ENCODE results near the gene TLE4. TPM values are rescaled to one million over a fixed set of nuclear protein-coding genes. Genes with fewer than 3 reads are reported as not detected.
A peak's percentile ranks its signal among the peaks of the same experiment; 100 is the strongest.

TLE4 gene
- total and polyA plus RNA-seq, 2 experiments from 2014 or later, result 45.8 to 72.9 TPM

- peaks cover 3% of the 10 kb centered on the region for H3K79me2 ChIP-seq (replicated peaks; ENCODE audit: insufficient read depth)
- H2AFZ ChIP-seq, result no peak overlapping the region
- ATAC-seq (no peak), DNase-seq (ENCODE audit: low spot score) (no peak)
- H3K9me2 ChIP-seq (ENCODE audit: insufficient read depth), result no peaks in the 10 kb centered on the region
- peaks cover 1% of the 10 kb centered on the region; the same call in 1 of the 3 replicates for H3K9me3 Mint-ChIP-seq
- H3F3A ChIP-seq (replicated peaks; ENCODE audit: low read depth), result 0 out of 2 replicates have a peak, but pooled peaks cover 5% of the 10 kb centered on the region
- no peaks in the 10 kb centered on the region; the same call in 1 of the 2 replicates for H3K36me3 ChIP-seq (ENCODE audit: insufficient read depth)
- 0 out of 4 replicates have a peak, but pooled peaks of 1 of the 2 experiments have one; percentile 14 for TF ChIP-seq CTCF (conservative IDR thresholded peaks at IDR 0.05; ENCODE audit: low read depth in 2 of 2)
- no peak for TF ChIP-seq NANOG (IDR thresholded peaks at IDR 0.05; ENCODE audit: borderline replicate concordance)
- no peak for TF ChIP-seq POLR2AphosphoS5 (IDR thresholded peaks at IDR 0.05; ENCODE audit: low read depth)
- H3K27me3 ChIP-seq (ENCODE audit: insufficient read depth), result no peaks in the 10 kb centered on the region
- no peak overlapping the region for H3K27ac Mint-ChIP-seq
- peaks cover 10% of the 10 kb centered on the region for H3K27me3 Mint-ChIP-seq (ENCODE audit: insufficient read depth, low read depth, poor library complexity)
- peaks cover 5% of the 10 kb centered on the region for H3K4me1 Mint-ChIP-seq
- no peak overlapping the region for H3K4me3 Mint-ChIP-seq
- H3K4me3 ChIP-seq, result no peak overlapping the region
- no peaks in the 10 kb centered on the region for H4K20me1 ChIP-seq (replicated peaks; ENCODE audit: insufficient read depth)
- no peaks in the 10 kb centered on the region for H3K4me1 ChIP-seq (ENCODE audit: insufficient read depth)
- peaks cover under 1% of the 10 kb centered on the region; the same call in 1 of the 3 replicates for H3K36me3 Mint-ChIP-seq (ENCODE audit: low read depth)
- H3K4me2 ChIP-seq, result no peak overlapping the region
- no peak overlapping the region for H3K27ac ChIP-seq (ENCODE audit: low read depth)
Measured at GRCh38 chr9:79568337-79569101, 3.2 kb upstream of the TLE4 start.

- Histone ChIP-seq H3K27ac (ENCODE audit: low read depth) (peak overlapping the region; percentile 97), H3F3A (replicated peaks; ENCODE audit: low read depth) (0 out of 2 replicates have a peak, but pooled peaks cover 5% of the 10 kb centered on the region), H3K4me1 (ENCODE audit: insufficient read depth) (peaks cover 9% of the 10 kb centered on the region), H3K9me2 (ENCODE audit: insufficient read depth) (no peaks in the 10 kb centered on the region), H4K20me1 (replicated peaks; ENCODE audit: insufficient read depth) (0 out of 2 replicates have a peak, but pooled peaks cover 2% of the 10 kb centered on the region), H3K4me3 (peak overlapping the region; percentile 78), H2AFZ (peak overlapping the region; percentile 88), H3K4me2 (peak overlapping the region; percentile 89), H3K79me2 (replicated peaks; ENCODE audit: insufficient read depth) (peaks cover 17% of the 10 kb centered on the region), H3K36me3 (ENCODE audit: insufficient read depth) (no peaks in the 10 kb centered on the region; the same call in 1 of the 2 replicates), H3K27me3 (ENCODE audit: insufficient read depth) (no peaks in the 10 kb centered on the region)
- Mint-ChIP-seq H3K4me1 (peaks cover 14% of the 10 kb centered on the region), H3K36me3 (ENCODE audit: low read depth) (peaks cover 6% of the 10 kb centered on the region), H3K27me3 (ENCODE audit: insufficient read depth, low read depth, poor library complexity) (peaks cover 10% of the 10 kb centered on the region), H3K4me3 (no peak overlapping the region; the same call in 2 of the 3 replicates), H3K9me3 (peaks cover 4% of the 10 kb centered on the region; the same call in 1 of the 3 replicates), H3K27ac (peak overlapping the region; percentile 97)
- ATAC-seq, result no peak
- no peak for DNase-seq (ENCODE audit: low spot score)
- TF ChIP-seq JUNB (IDR thresholded peaks at IDR 0.05; ENCODE audit: unreplicated experiment) (no peak), ZNF462 (CRISPR knock-in tag; IDR thresholded peaks at IDR 0.05) (no peak), NANOG (IDR thresholded peaks at IDR 0.05; ENCODE audit: borderline replicate concordance) (no peak), CREB1 (CRISPR knock-in tag; IDR thresholded peaks at IDR 0.05; ENCODE audit: low read depth) (no peak), ZNF114 (CRISPR knock-in tag; IDR thresholded peaks at IDR 0.05) (no peak), ETS1 (IDR thresholded peaks at IDR 0.05) (no peak)
Measured at GRCh38 chr9:79569814-79570447, 1.8 kb upstream of the TLE4 start.

All from GM23338 (cell line).